ENCODE results near the gene PON2. TPM values are rescaled to one million over a fixed set of nuclear protein-coding genes. Genes with fewer than 3 reads are reported as not detected.

Gene PON2
- total RNA-seq: 36.5 TPM
- long read RNA-seq, transcript PON2-218 (9 exons, 1,653 nt): major isoform, 37 of 52 reads
- long read RNA-seq, partial matches to known transcripts: 5 of 52 reads
- long read RNA-seq, other reads (novel, unspliced or antisense): 7 of 52 reads

GRCh38 chr7:95434557-95435421 lies at the start of gene PON2:
Gene PON2, minus strand, starts transcription at chr7:95435028. Its CDS starts 77 bp downstream, at chr7:95434951.
- intact Hi-C loops (cut with micrococcal nuclease): no loop called here
- TF ChIP-seq, protein P1, sequence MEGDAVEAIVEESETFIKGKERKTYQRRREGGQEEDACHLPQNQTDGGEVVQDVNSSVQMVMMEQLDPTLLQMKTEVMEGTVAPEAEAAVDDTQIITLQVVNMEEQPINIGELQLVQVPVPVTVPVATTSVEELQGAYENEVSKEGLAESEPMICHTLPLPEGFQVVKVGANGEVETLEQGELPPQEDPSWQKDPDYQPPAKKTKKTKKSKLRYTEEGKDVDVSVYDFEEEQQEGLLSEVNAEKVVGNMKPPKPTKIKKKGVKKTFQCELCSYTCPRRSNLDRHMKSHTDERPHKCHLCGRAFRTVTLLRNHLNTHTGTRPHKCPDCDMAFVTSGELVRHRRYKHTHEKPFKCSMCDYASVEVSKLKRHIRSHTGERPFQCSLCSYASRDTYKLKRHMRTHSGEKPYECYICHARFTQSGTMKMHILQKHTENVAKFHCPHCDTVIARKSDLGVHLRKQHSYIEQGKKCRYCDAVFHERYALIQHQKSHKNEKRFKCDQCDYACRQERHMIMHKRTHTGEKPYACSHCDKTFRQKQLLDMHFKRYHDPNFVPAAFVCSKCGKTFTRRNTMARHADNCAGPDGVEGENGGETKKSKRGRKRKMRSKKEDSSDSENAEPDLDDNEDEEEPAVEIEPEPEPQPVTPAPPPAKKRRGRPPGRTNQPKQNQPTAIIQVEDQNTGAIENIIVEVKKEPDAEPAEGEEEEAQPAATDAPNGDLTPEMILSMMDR (IDR thresholded peaks at IDR 0.05; ENCODE audit: borderline replicate concordance): no peak
- Histone ChIP-seq H3K27ac (replicated peaks) (peak within 1 kb of the TSS; percentile 96), H3K4me1 (peaks cover 30% of the 10 kb centered on the region), H3K9me3 (replicated peaks) (no peaks in the 10 kb centered on the region), H3K36me3 (peaks cover 6% of the 10 kb centered on the region), H3K27me3 (ENCODE audit: low read depth) (no peaks in the 10 kb centered on the region), H3K4me3 (peak within 1 kb of the TSS; percentile 85)
- DNase-seq: peak; percentile 85

GRCh38 chr7:95482424-95482823 lies 47.6 kb upstream of the PON2 start:
- no peak overlapping the region for H3K27ac ChIP-seq (replicated peaks)
- H3K9me3 ChIP-seq (replicated peaks): no peaks in the 10 kb centered on the region
- TF ChIP-seq, protein P1 (IDR thresholded peaks at IDR 0.05; ENCODE audit: borderline replicate concordance): no peak
- no peaks in the 10 kb centered on the region for H3K4me1 ChIP-seq
- no peak overlapping the region for H3K4me3 ChIP-seq
- H3K36me3 ChIP-seq: no peaks in the 10 kb centered on the region
- no peak for DNase-seq
- no peaks in the 10 kb centered on the region for H3K27me3 ChIP-seq (ENCODE audit: low read depth)
- intact Hi-C loops (cut with micrococcal nuclease): no loop called here

DNA sequence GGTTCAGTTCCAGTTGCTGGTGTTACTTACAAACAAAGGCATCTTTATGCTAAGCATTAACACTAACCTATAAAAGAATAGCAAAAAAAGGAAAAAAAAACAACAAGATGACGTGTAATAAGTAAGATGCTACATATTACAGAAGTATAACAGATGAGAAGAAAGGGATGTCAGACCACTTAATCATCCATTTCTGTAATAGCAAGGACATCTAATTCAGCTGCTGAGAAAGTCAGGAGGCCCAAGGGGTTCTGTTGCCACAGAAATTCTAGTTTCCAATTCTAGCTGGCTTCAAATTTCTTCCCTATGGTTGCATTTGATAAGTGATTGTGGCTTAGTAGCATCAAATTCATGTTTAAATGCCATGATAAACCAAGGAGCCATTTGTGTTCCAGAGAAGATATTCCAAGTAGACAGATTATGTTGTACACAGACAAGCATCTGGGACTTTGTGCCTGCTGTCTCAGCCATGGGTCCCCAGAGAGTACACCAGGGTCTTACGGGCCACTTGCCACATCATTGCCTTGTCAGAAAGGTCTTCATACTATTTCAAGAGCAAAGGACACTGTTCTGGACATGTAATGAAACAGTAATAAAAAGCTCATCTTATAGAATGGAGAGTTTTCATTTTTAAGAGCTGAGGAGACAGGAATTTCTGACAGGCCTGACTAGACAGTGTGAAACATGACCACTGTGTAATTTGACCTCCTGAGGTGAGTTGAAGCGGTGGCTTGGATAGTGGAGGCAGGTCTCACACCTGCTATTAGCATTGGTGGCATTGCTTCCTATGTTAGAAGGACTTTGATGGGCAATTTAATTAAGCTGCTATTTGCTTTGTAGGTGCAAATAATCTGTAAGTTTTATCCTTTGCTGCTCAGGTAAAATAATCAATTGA lies 46.7 kb upstream of the PON2 start:
- H3K27ac ChIP-seq (replicated peaks): no peak overlapping the region
- H3K27me3 ChIP-seq (ENCODE audit: low read depth): no peaks in the 10 kb centered on the region
- H3K4me3 ChIP-seq: no peak overlapping the region
- H3K36me3 ChIP-seq: no peaks in the 10 kb centered on the region
- TF ChIP-seq, protein P1 (IDR thresholded peaks at IDR 0.05; ENCODE audit: borderline replicate concordance): no peak
- no peaks in the 10 kb centered on the region for H3K9me3 ChIP-seq (replicated peaks)
- intact Hi-C loops (cut with micrococcal nuclease): no loop called here
- peaks cover 3% of the 10 kb centered on the region for H3K4me1 ChIP-seq
- DNase-seq: no peak

DNA sequence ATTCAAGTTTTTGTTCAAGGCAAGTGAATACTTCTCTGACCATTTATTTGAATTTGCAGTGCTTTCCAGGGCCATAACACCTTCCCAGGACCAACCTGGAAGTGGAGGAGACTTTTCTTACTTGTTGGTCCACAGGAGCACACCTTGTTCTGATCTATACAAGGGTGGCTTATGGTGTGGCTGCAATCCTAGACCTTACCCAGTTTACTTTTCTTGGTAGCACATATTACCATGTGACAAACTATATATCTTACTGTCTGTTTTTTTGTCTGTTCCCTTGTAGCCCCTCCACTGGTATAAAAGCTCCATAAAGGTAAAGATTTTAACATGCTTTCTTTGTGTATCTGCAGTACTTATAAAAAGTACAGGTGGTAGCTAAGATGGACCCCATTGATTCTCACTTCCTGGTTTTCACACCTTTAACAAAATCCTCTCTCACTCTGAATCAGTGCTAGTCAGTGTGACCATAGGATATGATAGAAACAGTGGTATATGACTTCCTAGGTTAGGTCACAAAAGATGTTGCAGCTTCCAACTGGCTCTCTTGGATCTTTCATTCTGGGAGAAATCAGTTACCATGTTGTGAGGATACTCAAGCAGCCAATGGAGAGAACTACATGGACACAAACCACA lies 45.3 kb upstream of the PON2 start:
- Histone ChIP-seq H3K27me3 (ENCODE audit: low read depth) (no peaks in the 10 kb centered on the region), H3K9me3 (replicated peaks) (no peaks in the 10 kb centered on the region), H3K4me3 (no peak overlapping the region), H3K36me3 (no peaks in the 10 kb centered on the region), H3K27ac (replicated peaks) (no peak overlapping the region), H3K4me1 (peaks cover 3% of the 10 kb centered on the region)
- no peak for DNase-seq
- TF ChIP-seq, protein P1 (IDR thresholded peaks at IDR 0.05; ENCODE audit: borderline replicate concordance): no peak
- intact Hi-C loops (cut with micrococcal nuclease): no loop called here
